GM18909 (cell line): ENCODE measurements around the gene CLNK.

ENCODE experiments used
- ATAC-seq: cut with Tn5 transposase; IDR thresholded peaks from one replicate; pipeline ENCODE4 v1.9.1; 2021; ENCODE audit warnings: mild to moderate bottlenecking; ENCODE audit not compliant: unreplicated experiment, poor library complexity

Gene CLNK

GRCh38 chr4:10684631-10685030, at the start of gene CLNK:
Gene CLNK, minus strand, starts transcription at chr4:10684768. Its CDS starts 16,899 bp downstream, at chr4:10667869.
- peak; percentile 89 for ATAC-seq

DNA sequence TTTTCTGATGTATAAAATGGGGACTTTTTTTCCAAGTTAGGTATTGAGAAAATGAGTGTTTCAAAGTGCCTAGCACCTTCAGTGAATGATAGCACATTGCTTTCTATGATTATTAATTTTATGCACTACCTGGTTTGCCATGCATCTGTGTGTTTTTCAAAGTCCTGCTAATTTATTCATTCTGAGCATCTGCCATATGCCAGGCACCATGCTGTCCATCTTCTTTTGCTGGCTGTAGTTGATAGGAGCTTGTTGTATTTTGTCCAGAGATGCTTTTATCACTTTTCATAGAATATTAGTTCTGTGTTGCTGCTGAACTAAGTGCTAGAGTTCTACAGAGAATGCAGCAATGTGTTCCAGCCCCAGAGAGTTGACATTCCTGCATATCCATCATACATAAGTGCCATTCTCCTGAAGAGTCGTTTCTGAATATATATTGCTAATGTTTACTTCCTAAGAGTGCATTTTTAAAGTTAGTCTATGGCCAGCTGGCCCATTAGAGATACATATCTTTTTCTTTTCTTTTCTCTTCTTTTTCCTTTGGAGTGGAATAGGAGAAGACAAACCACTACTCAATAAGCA, 49.0 kb upstream of the CLNK start:
- no peak for ATAC-seq

GRCh38 chr4:10732914-10733415, 48.4 kb upstream of the CLNK start:
- no peak for ATAC-seq

DNA sequence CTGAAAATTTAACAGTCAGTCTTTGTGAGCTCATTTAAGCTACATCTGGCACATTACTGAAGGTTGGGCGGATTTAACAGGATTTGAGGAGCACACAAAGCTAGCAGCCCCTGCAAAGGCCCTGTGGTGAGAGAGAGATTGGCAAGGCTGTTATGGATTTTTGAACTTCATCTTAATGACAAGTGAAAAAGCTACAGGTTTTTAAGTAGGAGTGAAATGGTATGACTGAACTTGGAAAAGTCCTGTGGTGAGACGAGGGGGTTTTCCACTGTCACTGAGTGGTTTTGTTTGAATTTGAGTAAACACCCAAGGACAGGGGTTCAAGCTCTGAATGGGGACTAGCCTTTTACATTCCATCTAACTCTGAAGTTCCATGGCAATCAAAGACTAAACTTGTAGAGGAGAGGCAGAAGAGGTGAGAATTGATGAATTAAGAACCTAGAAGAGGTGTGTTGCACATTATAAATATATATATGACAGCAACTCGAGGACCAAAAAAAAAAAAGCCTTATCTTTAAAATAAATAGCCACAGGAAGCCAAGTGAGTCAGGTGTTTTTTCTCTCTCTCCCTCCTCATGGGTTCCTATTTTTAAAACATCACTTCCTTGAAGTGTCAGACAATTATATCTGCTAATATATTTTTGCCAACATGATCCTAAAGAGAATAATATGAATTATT, 47.8 kb upstream of the CLNK start:
- ATAC-seq: no peak

DNA sequence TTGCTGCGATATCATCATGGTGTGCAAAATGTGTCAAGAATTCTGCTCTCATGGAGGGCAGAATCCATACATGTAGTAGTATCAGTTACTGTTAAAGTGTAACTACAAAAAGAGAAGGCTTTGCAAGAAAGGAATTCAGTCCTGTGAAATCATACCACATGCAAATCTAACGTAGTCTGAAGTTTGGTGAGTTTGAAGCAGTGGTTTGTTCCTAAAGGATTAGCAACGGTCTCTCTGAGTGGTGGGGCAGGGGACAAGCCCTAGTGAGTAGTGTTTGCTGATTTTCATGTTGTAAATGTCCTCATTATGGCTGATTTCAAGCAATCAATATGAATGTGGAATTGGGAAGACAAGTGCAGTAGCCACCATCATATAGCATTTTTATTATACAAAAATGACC, 47.1 kb upstream of the CLNK start:
- peak; percentile 31 for ATAC-seq

- ATAC-seq: peak; percentile 21
Observed at GRCh38 chr4:10731162-10731561, 46.6 kb upstream of the CLNK start.

- ATAC-seq: peak; percentile 54
Observed at GRCh38 chr4:10730590-10730989, 46.0 kb upstream of the CLNK start.

DNA sequence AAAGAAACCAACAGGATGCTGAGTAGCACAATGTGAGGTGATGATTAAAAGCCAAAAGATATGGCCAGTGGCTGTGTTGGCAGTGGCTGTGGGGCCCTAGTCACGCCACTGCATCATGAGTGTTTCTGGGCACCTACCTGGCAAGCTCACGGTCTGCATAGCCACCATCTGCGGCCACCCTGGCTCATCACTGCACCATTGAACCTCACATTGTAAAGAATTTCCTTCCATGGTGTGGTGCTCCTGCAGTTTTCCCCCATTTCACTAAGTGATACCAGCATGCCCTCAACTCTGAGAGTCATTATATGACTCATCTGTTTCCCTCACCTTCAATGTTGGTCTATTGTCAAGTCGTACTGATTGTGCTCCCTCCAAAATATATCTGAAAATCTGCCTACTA, 45.5 kb upstream of the CLNK start:
- peak; percentile 42 for ATAC-seq

DNA sequence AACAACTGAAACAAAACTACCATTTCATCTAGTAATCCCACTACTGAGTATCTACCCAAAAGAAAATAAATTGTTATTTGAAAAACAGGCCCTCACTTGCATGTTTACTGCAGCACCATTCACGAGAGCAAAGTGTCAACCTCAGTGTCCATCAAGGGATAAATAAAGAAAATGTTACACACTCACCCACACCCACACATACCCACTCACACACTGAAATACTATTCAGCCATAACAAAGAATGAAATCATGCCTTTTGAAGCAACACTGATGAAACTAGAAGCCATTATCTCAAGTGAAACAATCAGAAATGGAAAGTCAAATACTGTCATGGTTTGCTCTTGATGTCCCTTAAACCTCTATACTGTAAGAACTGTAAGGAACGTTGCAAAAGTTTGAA, 44.8 kb upstream of the CLNK start:
- no peak for ATAC-seq

- no peak for ATAC-seq
Observed at GRCh38 chr4:10728016-10728415, 43.4 kb upstream of the CLNK start.

GRCh38 chr4:10727140-10727880, 42.7 kb upstream of the CLNK start:
- ATAC-seq: peak; percentile 25

DNA sequence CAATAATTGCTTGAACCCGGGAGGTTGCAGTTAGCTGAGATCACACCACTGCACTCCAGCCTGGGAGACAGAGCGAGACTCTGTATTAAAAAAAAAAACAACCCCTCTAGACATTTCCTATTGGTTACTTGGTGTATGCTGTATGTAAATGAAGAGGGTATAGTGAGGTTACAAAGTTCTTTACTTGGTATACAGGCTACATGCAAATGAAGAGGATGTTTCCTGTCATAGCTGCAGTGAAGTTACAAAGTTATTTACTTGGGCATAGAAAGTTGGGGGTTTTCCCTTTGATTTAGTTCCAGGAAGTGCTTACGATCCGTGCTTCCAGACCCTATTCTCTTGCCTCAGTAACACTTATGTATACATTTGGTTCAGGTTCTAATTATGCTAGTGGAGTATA, 38.4 kb upstream of the CLNK start:
- peak; percentile 92 for ATAC-seq

GRCh38 chr4:10721616-10722015, 37.0 kb upstream of the CLNK start:
- ATAC-seq: no peak

DNA sequence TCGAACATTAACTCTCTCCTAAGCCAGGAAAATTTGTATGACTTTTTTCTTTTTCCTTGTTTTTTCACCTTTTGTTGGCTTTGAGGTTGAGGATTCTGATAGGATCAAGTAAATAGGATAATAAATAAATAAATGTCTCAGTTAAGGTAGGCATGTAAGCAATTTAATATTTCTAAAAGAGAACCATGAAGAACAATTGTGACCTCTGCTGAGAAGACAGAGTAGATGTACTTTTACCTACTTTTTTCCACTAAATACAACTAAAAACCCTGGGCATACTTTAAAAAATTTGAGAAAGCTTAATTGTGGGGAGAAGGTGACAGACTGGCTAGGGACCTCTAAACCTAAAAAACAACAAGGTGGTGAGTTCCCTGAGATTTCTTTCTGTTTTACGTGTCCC, 31.6 kb upstream of the CLNK start:
- no peak for ATAC-seq

DNA sequence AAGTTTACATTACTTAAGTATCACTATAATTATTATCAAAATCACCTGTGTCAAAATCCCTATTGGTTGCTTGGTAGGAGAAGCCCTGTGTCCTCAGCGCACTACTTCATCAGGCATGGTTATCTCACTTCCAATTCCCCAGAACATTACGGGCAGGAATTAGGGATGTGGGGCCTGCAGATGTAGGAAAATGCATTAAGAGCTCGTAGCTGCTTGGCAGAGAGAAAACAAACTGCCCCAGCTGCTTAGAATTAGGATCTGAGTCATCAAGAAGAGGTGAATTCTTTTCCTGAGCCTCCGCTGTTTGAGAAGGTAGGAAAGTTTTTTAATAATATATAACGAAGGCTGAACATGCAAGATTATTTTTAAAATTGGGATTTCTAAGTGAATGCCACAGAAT, 31.1 kb upstream of the CLNK start:
- no peak for ATAC-seq

DNA sequence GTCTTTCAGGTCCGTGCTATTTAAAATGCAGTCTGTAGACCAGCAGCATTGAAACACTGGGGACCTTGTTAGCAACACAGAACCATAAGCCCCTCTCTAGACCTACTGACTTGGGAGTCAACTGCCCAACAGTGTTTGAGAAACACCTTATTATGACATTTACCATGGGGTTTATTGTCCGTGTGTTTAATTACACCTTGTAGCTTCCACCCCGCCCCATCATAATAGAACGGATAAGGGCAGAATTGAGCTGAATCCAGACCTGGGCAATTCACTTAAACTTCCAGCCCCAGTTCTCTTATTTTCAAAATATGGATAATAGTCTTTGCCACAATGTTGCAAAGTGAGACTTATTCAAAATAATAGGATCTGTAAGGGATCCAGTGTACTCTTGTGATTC, 30.6 kb upstream of the CLNK start:
- ATAC-seq: no peak

DNA sequence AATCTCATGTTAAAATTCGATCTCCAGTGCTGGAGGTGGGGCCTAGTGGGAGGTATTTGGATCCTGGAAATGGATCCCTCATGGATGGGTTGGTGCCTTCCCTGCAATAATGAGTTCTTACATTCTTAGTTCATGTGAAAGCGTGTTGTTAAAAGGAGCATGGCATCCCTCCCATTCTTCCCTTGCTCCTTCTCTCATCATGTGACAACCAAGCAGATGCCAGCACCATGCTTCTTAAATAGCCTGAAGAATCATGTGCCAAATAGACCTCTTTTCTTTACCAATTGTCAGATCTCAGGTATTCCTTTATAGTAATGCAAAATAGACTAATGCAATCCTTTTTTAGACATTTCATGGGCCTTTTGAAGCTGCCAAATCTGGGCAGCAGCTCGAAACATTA, 29.0 kb upstream of the CLNK start:
- ATAC-seq: no peak

DNA sequence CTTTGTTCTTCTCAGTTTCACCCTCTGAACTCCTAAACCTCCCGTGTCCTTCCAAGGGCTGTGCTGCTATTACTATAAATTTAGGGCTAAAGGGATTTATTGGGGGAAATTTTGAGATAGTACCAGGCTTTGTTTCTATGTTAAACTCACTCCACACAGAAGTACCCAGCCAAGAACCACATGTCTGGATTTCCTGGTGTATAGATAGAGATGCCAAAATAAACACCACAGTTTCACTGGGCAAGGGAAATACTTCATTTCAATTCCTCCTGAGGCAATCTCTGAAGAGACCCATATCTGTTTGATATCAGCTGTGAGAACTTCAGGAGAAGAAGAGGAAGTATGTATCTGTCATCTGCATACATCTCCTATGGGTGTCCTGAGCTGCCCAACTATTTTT, 21.7 kb upstream of the CLNK start:
- ATAC-seq: no peak

DNA sequence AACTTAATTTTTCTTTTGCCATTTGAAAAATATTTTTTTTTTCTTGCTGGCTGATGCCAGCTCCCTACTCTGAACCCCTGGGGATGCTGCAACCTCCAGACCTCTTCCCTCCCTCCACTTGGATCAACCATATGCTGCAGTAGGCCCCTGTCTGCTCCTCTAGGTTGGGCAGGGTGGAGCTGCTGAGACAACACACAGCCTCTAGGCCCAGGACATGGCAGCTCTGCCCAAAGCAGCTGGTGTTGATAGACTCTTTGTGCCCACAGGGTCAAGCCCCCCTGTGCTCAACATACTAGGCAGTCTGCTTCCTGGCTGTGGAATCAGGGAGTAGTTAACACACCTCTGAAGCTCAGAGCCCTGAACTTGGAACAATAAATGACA, 19.9 kb upstream of the CLNK start:
- ATAC-seq: no peak

GRCh38 chr4:10703766-10704429, 19.3 kb upstream of the CLNK start:
- ATAC-seq: no peak

GRCh38 chr4:10703156-10703555, 18.6 kb upstream of the CLNK start:
- no peak for ATAC-seq
